Gastroesophageal sphincter (tissue), 4 donors: Measurements from ENCODE around the gene P2RY13. TPM values are rescaled to one million over a fixed set of nuclear protein-coding genes. Genes with fewer than 3 reads are reported as not detected.
A peak's percentile ranks its signal among the peaks of the same experiment; 100 is the strongest.

ENCODE experiments used
- ATAC-seq: fragments of 150-250 bp; one replicate; pipeline ENCODE4 v1.9.1; 2016; ENCODE audit warnings: mild to moderate bottlenecking, moderate library complexity
- H3K27ac ChIP-seq, 4 donors: fragments of 200-600 bp; sonication (generic) in 3 of 4; 1 replicate in 3 of 4; 2 replicates in 1 of 4; pipeline ENCODE4 v1.5.1; 2016 to 2019
- H3K27me3 ChIP-seq: fragments of 200-600 bp; sonication (generic); one replicate; pipeline ENCODE4 v1.5.1; 2019
- H3K36me3 ChIP-seq, 2 donors: fragments of 200-600 bp; sonication (generic); one replicate each; pipeline ENCODE4 v1.5.1; 2019; ENCODE audit warnings: control low read depth in 1 of 2
- H3K4me1 ChIP-seq, 3 donors: fragments of 200-600 bp; sonication (generic); 1 replicate in 2 of 3; 2 replicates in 1 of 3; pipeline ENCODE4 v1.5.1; 2016 to 2019; ENCODE audit warnings: control low read depth in 2 of 3
- H3K4me3 ChIP-seq, 2 donors: fragments of 200-600 bp; sonication (generic); one replicate each; pipeline ENCODE4 v1.5.1; 2019; ENCODE audit warnings: mild to moderate bottlenecking in 1 of 2, moderate library complexity in 1 of 2
- H3K9me3 ChIP-seq, 3 donors: fragments of 200-600 bp; sonication (generic); one replicate each; pipeline ENCODE4 v1.5.1; 2017 to 2019; ENCODE audit warnings: control low read depth in 2 of 3
- EP300 ChIP-seq: sonication (generic); formaldehyde crosslinking; IDR thresholded peaks from one replicate; pipeline ENCODE4 v1.6.1; 2017; ENCODE audit warnings: antibody characterized with exemption, mild to moderate bottlenecking
- POLR2A ChIP-seq, 2 donors: fragments of 450-650 bp; IDR thresholded peaks; one replicate each; pipeline ENCODE4 v1.6.1; 2017; ENCODE audit warnings: antibody characterized with exemption in 2 of 2, mild to moderate bottlenecking in 2 of 2, moderate library complexity in 1 of 2
- POLR2AphosphoS5 ChIP-seq: sonication (generic); formaldehyde crosslinking; IDR thresholded peaks from one replicate; pipeline ENCODE4 v1.6.1; 2017; ENCODE audit warnings: antibody characterized with exemption
- WGBS, 2 donors: methylation state at CpG; one replicate each; pipeline ENCODE4 v1.1.5; 2018; ENCODE audit warnings: low coverage in 1 of 2; 5-methylcytosine and 5-hydroxymethylcytosine counted together
- total RNA-seq, 4 donors: library from RNA; depleted of rRNA; stranded (reverse); fragments of >200 nt; gene quantifications; one replicate each; pipeline ENCODE4 v1.1.0, GENCODE V29; 2016
- TF ChIP-seq, protein P1 (sequence below), 4 experiments: fragments of 200-600 bp in 2 of 4; fragments of 450-650 bp in 2 of 4; sonication (generic) in 1 of 4; IDR thresholded peaks; one replicate each; pipeline ENCODE4 v1.5.1; 2017 to 2019; ENCODE audit warnings: antibody characterized with exemption in 4 of 4, mild to moderate bottlenecking in 2 of 4, moderate library complexity in 2 of 4

Gene P2RY13
- total RNA-seq, 4 donors from 2014 or later: 0.58 to 2.5 (median 1.6) TPM; not detected in 1

DNA sequence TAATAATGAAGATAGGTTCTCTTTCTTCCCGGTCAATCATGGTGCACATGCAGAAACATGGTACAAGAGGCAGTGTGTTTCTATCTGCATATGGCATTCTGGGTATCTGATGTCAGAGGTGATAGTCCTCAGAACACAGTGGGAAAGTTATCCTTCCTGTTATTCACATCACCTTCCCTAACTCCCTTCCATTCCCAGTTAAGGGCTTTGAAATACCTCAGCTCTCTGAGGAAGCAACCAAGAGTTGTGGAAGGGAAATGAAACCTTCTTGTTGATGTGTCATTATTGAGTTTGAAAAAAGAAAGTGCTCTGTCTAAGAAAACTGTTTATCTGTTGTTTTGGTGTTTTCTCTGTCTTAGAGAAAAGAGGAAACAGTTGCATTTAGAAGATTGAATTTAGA, 21.9 kb upstream of the P2RY13 start:
- no peaks in the 10 kb centered on the region for H3K9me3 ChIP-seq
- H3K4me1 ChIP-seq: no peaks in the 10 kb centered on the region
- 82 to 100% methylated on average over 1 of the region's 1 CpG for WGBS, 2 donors

DNA sequence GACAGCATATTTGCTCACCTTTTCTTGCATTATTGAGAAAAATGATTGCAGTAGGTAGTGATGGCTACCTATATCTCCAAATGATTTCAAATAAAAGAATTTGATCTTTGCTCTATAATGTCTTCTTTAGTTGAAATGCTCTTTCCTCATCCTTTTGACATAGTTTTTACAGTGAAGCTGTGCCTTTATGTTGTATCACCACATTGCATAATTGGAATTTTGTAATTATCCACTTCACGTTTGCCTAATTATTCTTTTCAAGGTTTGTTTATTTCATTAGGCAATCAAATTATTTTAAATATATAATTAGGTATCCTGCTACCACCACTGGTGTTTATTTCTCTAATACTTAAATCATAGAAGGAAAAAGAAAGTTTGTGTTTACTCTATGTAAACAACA, 21.3 kb upstream of the P2RY13 start:
- 75 to 78% methylated on average over 1 of the region's 1 CpG for WGBS, 2 donors
- TF ChIP-seq POLR2AphosphoS5 (no peak), EP300 (no peak), POLR2A (IDR thresholded peaks at IDR 0.05) (no peak)
- TF ChIP-seq, protein P1, sequence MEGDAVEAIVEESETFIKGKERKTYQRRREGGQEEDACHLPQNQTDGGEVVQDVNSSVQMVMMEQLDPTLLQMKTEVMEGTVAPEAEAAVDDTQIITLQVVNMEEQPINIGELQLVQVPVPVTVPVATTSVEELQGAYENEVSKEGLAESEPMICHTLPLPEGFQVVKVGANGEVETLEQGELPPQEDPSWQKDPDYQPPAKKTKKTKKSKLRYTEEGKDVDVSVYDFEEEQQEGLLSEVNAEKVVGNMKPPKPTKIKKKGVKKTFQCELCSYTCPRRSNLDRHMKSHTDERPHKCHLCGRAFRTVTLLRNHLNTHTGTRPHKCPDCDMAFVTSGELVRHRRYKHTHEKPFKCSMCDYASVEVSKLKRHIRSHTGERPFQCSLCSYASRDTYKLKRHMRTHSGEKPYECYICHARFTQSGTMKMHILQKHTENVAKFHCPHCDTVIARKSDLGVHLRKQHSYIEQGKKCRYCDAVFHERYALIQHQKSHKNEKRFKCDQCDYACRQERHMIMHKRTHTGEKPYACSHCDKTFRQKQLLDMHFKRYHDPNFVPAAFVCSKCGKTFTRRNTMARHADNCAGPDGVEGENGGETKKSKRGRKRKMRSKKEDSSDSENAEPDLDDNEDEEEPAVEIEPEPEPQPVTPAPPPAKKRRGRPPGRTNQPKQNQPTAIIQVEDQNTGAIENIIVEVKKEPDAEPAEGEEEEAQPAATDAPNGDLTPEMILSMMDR (IDR thresholded peaks at IDR 0.05): no peak
- H3K4me3 ChIP-seq: no peak overlapping the region
- H3K36me3 ChIP-seq: no peaks in the 10 kb centered on the region
- H3K9me3 ChIP-seq: no peaks in the 10 kb centered on the region
- no peak for ATAC-seq
- no peaks in the 10 kb centered on the region for H3K27me3 ChIP-seq
- H3K27ac ChIP-seq: no peak overlapping the region
- no peaks in the 10 kb centered on the region for H3K4me1 ChIP-seq

More for the DNA sequence above, 21.9 kb upstream of the P2RY13 start:
- Histone ChIP-seq H3K4me3 (no peak overlapping the region), H3K27ac (no peak overlapping the region), H3K27me3 (no peaks in the 10 kb centered on the region), H3K36me3 (no peaks in the 10 kb centered on the region)
- TF ChIP-seq, protein P1 (IDR thresholded peaks at IDR 0.05): no peak
- TF ChIP-seq EP300 (no peak), POLR2A (IDR thresholded peaks at IDR 0.05) (no peak), POLR2AphosphoS5 (no peak)
- ATAC-seq: no peak

DNA sequence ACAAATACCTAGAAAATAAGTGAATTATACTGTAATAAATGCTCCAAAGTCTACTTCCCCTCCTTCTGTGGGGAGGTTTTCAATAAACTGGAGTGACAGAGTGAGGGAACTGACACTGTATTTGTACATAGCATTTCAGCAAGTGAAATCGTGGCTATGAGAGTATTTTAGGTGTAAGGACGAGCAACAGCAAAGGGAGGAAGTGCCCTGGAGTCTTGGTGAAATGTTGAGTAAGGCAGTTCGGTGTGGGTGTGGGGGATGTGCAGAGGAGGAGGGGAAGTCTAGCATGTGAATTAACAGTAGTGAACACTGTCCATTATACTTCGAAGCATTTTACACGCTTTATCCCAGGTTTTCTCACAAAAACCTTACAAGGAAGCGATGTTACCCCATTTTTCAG, 18.1 kb upstream of the P2RY13 start:
- TF ChIP-seq EP300: no peak
- no peak for TF ChIP-seq POLR2AphosphoS5
- TF ChIP-seq, protein P1 (IDR thresholded peaks at IDR 0.05): no peak
- peak; percentile 58 for ATAC-seq

DNA sequence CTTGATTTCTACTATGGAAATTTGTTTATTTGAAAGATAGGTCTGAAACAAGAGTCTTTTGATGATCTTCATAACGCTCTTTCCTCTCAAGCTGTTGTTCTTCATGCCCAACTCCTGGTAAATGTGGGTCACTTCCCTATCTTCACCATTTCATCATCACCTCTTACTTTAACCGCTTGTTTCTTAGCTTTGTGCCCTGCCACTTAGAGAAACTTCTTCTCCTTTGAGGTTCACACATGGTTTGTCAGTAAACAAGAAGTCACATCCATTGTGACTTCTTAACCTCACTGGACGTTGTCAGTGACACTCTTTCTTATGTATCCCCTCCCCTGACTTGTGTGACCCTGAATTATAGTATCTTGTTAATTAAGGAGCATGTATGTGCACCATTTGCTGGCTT, 16.9 kb upstream of the P2RY13 start:
- 56 to 62% methylated on average over 3 of the region's 3 CpGs for WGBS, 2 donors
- H3K27me3 ChIP-seq: no peaks in the 10 kb centered on the region
- H3K27ac ChIP-seq: peak overlapping the region in 2 of 4 donors; percentile 56 to 60
- ATAC-seq: peak; percentile 35
- H3K4me3 ChIP-seq: no peak overlapping the region
- H3K9me3 ChIP-seq: no peaks in the 10 kb centered on the region
- H3K36me3 ChIP-seq: no peaks in the 10 kb centered on the region
- no peaks in the 10 kb centered on the region for H3K4me1 ChIP-seq
- TF ChIP-seq POLR2AphosphoS5: no peak
- TF ChIP-seq, protein P1 (IDR thresholded peaks at IDR 0.05): no peak
- no peak for TF ChIP-seq EP300
- TF ChIP-seq POLR2A (IDR thresholded peaks at IDR 0.05): no peak

More for the DNA sequence above, 18.1 kb upstream of the P2RY13 start:
- Histone ChIP-seq H3K4me3 (no peak overlapping the region), H3K9me3 (no peaks in the 10 kb centered on the region), H3K4me1 (no peaks in the 10 kb centered on the region), H3K27ac (no peak overlapping the region), H3K27me3 (no peaks in the 10 kb centered on the region), H3K36me3 (no peaks in the 10 kb centered on the region)
- WGBS, 2 donors: 67 to 79% methylated on average over 5 to 6 of the region's 6 CpGs

DNA sequence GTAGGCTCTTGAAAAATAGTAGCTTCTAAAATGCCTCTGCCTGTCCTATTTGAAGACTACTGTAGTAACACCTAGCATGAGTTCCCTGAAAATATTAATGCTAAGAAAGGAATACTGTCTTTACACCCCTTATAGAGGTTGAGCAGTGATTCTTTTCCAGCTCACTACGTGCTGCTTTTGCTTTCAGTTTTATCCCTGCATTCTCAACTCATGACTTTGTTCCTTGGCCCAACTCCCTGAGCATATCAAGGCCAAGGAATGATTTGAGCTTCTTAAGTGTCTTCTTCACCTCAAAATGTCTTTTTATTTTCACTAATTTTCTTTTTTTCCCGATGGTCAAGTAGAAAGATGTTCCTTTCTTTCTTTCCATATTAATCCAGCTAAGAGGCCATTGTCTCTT, 16.5 kb upstream of the P2RY13 start:
- 20 to 25% methylated on average over 2 of the region's 2 CpGs for WGBS, 2 donors
- H3K4me1 ChIP-seq: no peaks in the 10 kb centered on the region
- H3K4me3 ChIP-seq: peak overlapping the region; percentile 24 to 30
- peak overlapping the region in 3 of 4 donors; percentile 54 to 60 (median 56) for H3K27ac ChIP-seq
- no peaks in the 10 kb centered on the region for H3K9me3 ChIP-seq
- peak; percentile 67 for ATAC-seq
- no peaks in the 10 kb centered on the region for H3K27me3 ChIP-seq
- no peaks in the 10 kb centered on the region for H3K36me3 ChIP-seq
- no peak for TF ChIP-seq EP300
- TF ChIP-seq, protein P1 (IDR thresholded peaks at IDR 0.05): no peak
- TF ChIP-seq POLR2A (IDR thresholded peaks at IDR 0.05): no peak
- TF ChIP-seq POLR2AphosphoS5: no peak
